Glomerular visceral epithelial cell (primary cell): ENCODE data around the gene PKP2.

Experiments used
- DNase-seq: peaks from one replicate; pipeline ENCODE4 v3.0.0-alpha.2; 2016; ENCODE audit errors: extremely low spot score

Gene PKP2

DNA sequence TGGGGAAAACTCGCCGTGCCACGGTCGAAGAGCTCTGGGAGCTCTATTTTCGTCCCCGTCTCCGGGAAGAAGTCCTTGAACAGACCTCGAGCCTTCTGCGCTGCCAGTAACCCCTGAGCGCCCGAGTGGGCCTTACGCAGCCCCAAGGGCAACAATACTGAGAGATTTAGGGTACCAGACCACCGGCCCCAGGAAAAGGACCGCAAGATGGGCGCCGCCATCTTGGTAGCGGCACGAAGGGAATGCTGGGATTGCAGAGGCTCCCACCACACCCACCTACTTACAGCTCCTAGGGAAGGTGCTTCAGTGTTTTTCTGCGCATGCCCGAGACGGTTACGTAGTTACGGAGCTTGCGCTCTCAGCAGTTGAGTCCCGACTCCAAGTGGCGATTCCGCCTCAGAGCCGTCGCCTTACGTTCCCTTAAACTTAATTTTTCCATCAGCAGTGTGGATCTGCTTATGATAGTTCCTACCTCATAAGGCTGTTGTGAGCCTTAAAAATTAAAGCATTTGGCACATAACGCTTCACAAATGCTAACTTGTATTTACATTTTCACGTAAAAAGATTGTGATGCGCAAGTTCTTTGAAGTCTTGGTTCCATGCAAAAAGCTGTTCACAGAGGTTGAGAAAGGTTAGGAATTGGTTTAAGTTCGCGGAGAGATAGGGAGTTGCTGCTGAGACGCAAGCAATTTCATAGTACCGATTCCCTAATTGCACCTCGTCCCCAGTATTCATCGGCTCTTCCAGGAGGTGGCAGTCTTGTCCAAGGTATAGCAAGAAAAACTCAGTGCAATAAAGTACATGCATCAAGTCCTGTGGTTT lies 140.7 kb downstream of the PKP2 start, which contains the start of gene YARS2:
YARS2 (minus strand) TSS at position 244 of the 822 bp plus-strand sequence; CDS start at position 221, 23 bp downstream.
- DNase-seq = peak; percentile 97

DNA sequence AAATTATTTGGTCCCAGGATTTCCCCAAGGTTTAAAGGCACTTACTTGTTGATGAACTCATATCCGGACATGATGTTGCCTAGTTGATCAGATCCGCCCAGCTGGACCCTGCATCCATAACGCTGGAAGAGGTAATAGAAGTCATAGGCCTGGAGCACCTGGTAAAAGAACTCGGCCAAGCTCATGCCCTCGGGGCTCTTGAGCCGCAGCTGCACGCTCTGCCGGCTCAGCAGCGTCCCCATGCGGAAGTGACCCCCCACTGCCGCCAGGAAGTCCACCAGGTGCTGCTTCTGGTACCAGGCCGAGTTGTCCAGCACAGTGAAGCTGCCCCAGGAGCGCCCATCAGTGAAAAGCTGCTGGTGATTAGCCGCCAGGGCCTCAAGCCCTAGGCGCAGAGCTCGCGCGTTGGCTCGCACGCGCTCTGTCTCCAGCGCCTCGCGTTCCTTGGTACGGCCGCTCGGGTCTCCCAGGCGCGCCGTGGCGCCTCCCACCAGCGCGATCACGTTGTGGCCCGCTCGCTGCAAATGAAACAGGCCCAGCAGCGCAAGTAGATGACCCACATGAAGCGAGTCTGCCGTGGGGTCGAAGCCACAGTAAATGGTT lies 141.4 kb downstream of the PKP2 start:
- DNase-seq = peak; percentile 77

DNA sequence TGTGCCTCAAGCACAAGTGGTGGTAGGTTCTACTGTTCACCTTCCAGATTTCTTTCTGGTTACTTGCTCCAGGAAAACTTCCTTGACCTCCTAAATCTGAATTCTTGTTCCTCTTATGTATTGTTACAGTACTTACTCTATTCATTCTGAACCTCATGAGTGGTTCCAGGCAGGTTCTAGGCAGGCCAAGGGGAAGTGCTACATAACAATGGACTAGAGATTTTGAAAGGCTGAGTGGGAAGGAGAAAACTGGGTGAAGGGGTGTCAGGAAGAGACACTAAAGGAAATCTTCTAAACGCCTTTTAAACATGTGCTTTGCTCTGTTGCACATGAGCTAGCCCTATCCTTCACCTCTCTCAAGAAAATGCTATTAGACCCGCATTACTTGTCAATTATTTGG lies 142.5 kb downstream of the PKP2 start:
- no peak for DNase-seq

DNA sequence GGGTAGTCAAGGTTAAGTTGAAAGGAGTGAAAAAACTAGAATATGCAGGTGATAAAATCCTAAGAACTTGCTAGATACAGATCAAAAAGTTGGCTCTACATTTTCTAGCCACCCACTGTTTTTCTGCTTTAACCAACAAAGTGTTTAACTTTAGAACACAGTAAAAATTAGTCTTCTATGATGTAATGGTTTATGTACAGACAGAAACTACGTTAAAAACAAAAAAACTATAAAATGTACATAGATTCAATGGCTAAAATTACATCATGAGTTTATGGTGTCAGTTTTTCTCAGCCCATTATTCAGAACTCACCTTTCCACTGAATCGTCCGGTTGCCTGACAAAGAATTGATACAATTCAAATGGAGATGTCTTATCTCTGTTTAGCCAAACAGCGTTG lies 143.0 kb downstream of the PKP2 start:
- DNase-seq = no peak

DNA sequence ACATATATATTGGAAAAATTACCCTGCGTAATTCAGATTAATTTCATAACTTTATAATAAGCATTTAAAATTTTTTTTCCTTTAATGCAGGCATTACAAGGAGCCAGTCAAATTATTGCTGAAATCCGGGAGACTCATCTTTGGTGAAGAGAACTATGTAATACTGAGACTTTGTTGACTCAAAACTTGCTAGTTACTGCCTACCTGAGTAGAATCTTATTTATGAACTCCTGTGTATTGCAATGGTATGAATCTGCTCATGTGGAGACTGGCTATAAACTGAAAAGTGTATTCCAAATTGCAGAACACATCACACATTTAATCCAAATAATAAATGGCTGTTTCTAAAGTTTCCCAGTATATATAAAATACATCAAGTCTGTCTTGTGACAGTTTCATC lies 153.3 kb downstream of the PKP2 start:
- no peak for DNase-seq

DNA sequence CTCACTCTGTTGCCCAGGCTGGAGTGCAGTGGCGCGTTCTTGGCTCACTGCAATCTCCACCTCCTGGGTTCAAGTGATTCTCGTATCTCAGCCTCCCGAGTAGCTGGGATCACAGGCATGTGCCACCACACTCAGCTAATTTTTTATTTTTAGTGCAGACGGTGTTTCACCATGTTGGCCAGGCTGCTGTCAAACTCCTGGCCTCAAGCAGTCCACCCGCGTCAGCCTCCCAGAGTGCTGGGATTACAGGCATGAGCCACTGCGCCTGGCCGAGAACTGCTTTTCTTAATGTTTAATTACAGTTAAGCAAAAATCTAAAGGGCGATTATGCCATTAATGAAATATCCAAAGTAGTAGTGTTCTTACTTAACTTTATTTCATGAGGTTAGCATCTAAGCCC lies 154.4 kb downstream of the PKP2 start:
- no peak for DNase-seq
